Measurements from ENCODE around the gene OR1N2.

DNA sequence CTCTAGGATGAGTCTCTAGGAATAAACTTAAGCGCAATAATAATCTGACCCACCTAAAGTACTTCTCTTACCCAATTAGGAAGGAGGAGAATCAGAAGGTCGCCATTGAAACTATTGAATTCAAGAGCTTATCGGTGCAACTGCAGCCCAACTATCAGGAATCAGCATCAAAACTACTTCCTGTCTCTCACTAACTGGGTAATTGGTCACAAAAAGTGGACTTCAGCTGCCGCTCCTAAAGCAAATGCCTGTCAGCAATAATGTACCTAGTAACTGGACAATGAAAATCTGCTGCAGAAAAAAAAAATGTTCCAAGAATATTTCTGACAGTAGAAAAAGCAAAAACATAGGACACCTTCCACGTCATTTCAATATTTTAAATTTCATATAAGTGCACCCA, 27.0 kb downstream of the OR1N2 start:
- TF ChIP-seq SIN3A (IDR thresholded peaks at IDR 0.05; ENCODE audit: low read depth, low read length) (no peak), CBX5 (IDR thresholded peaks at IDR 0.05; ENCODE audit: low read depth) (no peak), EP300 (IDR thresholded peaks at IDR 0.05; ENCODE audit: borderline replicate concordance in 1 of 2, control insufficient read depth in 1 of 2, low read depth in 2 of 2, low read length in 2 of 2) (no peak), SMC3 (IDR thresholded peaks at IDR 0.05; ENCODE audit: borderline replicate concordance, low read length) (no peak), ZSCAN29 (IDR thresholded peaks at IDR 0.05) (no peak), FOXK2 (IDR thresholded peaks at IDR 0.05) (no peak), JUNB (IDR thresholded peaks at IDR 0.05) (no peak), RCOR1 (conservative IDR thresholded peaks at IDR 0.05; ENCODE audit: low read depth, low read length) (no peak), TCF3 (IDR thresholded peaks at IDR 0.05; ENCODE audit: borderline replicate concordance, insufficient read depth, low read depth, low read length) (no peak)
- TF ChIP-seq, protein P1, sequence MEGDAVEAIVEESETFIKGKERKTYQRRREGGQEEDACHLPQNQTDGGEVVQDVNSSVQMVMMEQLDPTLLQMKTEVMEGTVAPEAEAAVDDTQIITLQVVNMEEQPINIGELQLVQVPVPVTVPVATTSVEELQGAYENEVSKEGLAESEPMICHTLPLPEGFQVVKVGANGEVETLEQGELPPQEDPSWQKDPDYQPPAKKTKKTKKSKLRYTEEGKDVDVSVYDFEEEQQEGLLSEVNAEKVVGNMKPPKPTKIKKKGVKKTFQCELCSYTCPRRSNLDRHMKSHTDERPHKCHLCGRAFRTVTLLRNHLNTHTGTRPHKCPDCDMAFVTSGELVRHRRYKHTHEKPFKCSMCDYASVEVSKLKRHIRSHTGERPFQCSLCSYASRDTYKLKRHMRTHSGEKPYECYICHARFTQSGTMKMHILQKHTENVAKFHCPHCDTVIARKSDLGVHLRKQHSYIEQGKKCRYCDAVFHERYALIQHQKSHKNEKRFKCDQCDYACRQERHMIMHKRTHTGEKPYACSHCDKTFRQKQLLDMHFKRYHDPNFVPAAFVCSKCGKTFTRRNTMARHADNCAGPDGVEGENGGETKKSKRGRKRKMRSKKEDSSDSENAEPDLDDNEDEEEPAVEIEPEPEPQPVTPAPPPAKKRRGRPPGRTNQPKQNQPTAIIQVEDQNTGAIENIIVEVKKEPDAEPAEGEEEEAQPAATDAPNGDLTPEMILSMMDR (IDR thresholded peaks at IDR 0.05 in 2 of 3, conservative IDR thresholded peaks at IDR 0.05 in 1 of 3; ENCODE audit: control insufficient read depth in 2 of 3, extremely low read depth in 1 of 3, insufficient read depth in 1 of 3, low read depth in 3 of 3, low read length in 3 of 3), result no peak
- TF ChIP-seq, protein P2, sequence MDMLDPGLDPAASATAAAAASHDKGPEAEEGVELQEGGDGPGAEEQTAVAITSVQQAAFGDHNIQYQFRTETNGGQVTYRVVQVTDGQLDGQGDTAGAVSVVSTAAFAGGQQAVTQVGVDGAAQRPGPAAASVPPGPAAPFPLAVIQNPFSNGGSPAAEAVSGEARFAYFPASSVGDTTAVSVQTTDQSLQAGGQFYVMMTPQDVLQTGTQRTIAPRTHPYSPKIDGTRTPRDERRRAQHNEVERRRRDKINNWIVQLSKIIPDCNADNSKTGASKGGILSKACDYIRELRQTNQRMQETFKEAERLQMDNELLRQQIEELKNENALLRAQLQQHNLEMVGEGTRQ (IDR thresholded peaks at IDR 0.05; ENCODE audit: borderline replicate concordance, low read depth, low read length), result no peak

Measured in GM12878 (cell line).